GM12878 (cell line): ENCODE measurements around the gene SV2B. TPM values are rescaled to one million over a fixed set of nuclear protein-coding genes. Genes with fewer than 3 reads are reported as not detected.

ENCODE experiments used
- ATAC-seq: fragments of 200-7000 bp; cut with Tn5 transposase; 3 replicates; pipeline ENCODE4 v1.9.1; 2020; ENCODE audit warnings: mild to moderate bottlenecking, moderate library complexity
- BruUV-seq: library from RNA; stranded (reverse); fragments of 400-500 nt; replicated peaks from 2 replicates; lab custom pipeline; 2021; lab: Mats Ljungman, UMichigan
- CTCF ChIA-PET: fragments of 300-600 bp; sonication (Branson Sonifier 250); formaldehyde crosslinking; extraction: SDS; loops from one replicate; lab custom pipeline; 2021; ENCODE audit warnings: inconsistent platforms; lab: Yijun Ruan, JAX
- POLR2A ChIA-PET: fragments of 350-600 bp; formaldehyde crosslinking; extraction: SDS; loops from one replicate; lab custom pipeline; 2021; ENCODE audit warnings: inconsistent platforms; lab: Charles Lee
- RAD21 ChIA-PET: fragments of 300-600 bp; sonication (Branson Sonifier 250); formaldehyde crosslinking; loops from one replicate; lab custom pipeline; 2023; ENCODE audit warnings: antibody characterized with exemption; ENCODE audit not compliant: unreplicated experiment; lab: Charles Lee
- SMC1A ChIA-PET: fragments of 300-600 bp; sonication (Branson Sonifier 250); formaldehyde crosslinking; loops from one replicate; lab custom pipeline; 2023; ENCODE audit not compliant: unreplicated experiment, uncharacterized antibody; lab: Charles Lee
- DNase-seq: peaks from one replicate; pipeline ENCODE4 v3.0.0-alpha.2; 2011; ENCODE audit warnings: low read depth, low spot score
- FAIRE-seq: peaks from 3 replicates; lab custom pipeline; 2011; peaks lifted over from hg19 to GRCh38; lab: Jason Lieb, UNC
- H2AFZ ChIP-seq: 2 replicates; pipeline ENCODE4 v1.6.0; 2011; ENCODE audit warnings: low read depth, low read length, control low read depth; ENCODE audit not compliant: control insufficient read depth
- H3K27ac ChIP-seq: 2 replicates; pipeline ENCODE4 v1.5.1; 2011; ENCODE audit warnings: control low read depth; ENCODE audit not compliant: control insufficient read depth, insufficient read depth
- H3K27me3 ChIP-seq, 2 experiments: replicated peaks in 1 of 2; 2 replicates each; pipeline versions ENCODE4 v1.6.0 to v1.6.1; 2011; ENCODE audit warnings: low read length in 1 of 2; ENCODE audit not compliant: control insufficient read depth in 2 of 2, insufficient read depth in 2 of 2
- H3K36me3 ChIP-seq, 2 experiments: 2 replicates each; pipeline ENCODE4 v1.5.1; 2011; ENCODE audit warnings: low read length in 1 of 2; ENCODE audit not compliant: control insufficient read depth in 2 of 2, insufficient read depth in 2 of 2
- H3K4me1 ChIP-seq: 2 replicates; pipeline ENCODE4 v1.6.1; 2011; ENCODE audit warnings: mild to moderate bottlenecking, low read length, moderate library complexity, mixed read lengths; ENCODE audit not compliant: control insufficient read depth, insufficient read depth
- H3K4me2 ChIP-seq: 2 replicates; pipeline ENCODE4 v1.6.0; 2011; ENCODE audit warnings: control low read depth; ENCODE audit not compliant: control insufficient read depth, insufficient read depth
- H3K4me3 ChIP-seq: fragments of 200-600 bp; sonication (generic); 2 replicates; pipeline ENCODE4 v1.5.1; 2016
- H3K79me2 ChIP-seq: 2 replicates; pipeline ENCODE4 v1.6.0; 2011; ENCODE audit warnings: low read length; ENCODE audit not compliant: control insufficient read depth, insufficient read depth
- H3K9ac ChIP-seq: 2 replicates; pipeline ENCODE4 v1.8.0; 2011; ENCODE audit warnings: low read length, control low read depth, mixed read lengths; ENCODE audit not compliant: control insufficient read depth, insufficient read depth
- H3K9me3 ChIP-seq: replicated peaks from 3 replicates; pipeline ENCODE4 v1.5.1; 2011; ENCODE audit warnings: mild to moderate bottlenecking, low read length; ENCODE audit not compliant: control insufficient read depth, insufficient read depth
- H4K20me1 ChIP-seq: 2 replicates; pipeline ENCODE4 v1.6.0; 2011; ENCODE audit not compliant: control insufficient read depth, insufficient read depth
- EP300 ChIP-seq, 2 experiments: fragments of 150-350 bp in 1 of 2; IDR thresholded peaks; 2 replicates each; pipeline ENCODE4 v1.6.1; 2011 to 2012; ENCODE audit warnings: low read depth in 2 of 2, low read length in 2 of 2, borderline replicate concordance in 1 of 2, improper control_type of control experiment in 1 of 2, inconsistent platforms in 1 of 2; ENCODE audit not compliant: control insufficient read depth in 1 of 2
- MLLT1 ChIP-seq: fragments of 450-650 bp; IDR thresholded peaks from 2 replicates; pipeline ENCODE4 v1.6.1; 2016; ENCODE audit warnings: mild to moderate bottlenecking
- MTA3 ChIP-seq: IDR thresholded peaks from 2 replicates; pipeline ENCODE4 v1.6.1; 2012; ENCODE audit warnings: low read length, inconsistent platforms, borderline replicate concordance
- RAD51 ChIP-seq: fragments of 450-650 bp; IDR thresholded peaks from 2 replicates; pipeline ENCODE4 v1.6.1; 2016; ENCODE audit warnings: moderate library complexity, mild to moderate bottlenecking, inconsistent platforms
- RFX5 ChIP-seq: IDR thresholded peaks from 2 replicates; pipeline ENCODE4 v1.6.1; 2011; ENCODE audit warnings: low read depth, low read length, improper control_type of control experiment
- SUPT20H ChIP-seq: IDR thresholded peaks from 2 replicates; pipeline ENCODE4 v1.6.1; 2011; ENCODE audit warnings: low read depth, mild to moderate bottlenecking, low read length, moderate library complexity, borderline replicate concordance; ENCODE audit not compliant: control insufficient read depth
- TBL1XR1 ChIP-seq: IDR thresholded peaks from 2 replicates; pipeline ENCODE4 v1.6.1; 2012; ENCODE audit warnings: low read depth, low read length, improper control_type of control experiment
- TCF7 ChIP-seq: IDR thresholded peaks from 2 replicates; pipeline ENCODE4 v1.6.1; 2014; ENCODE audit warnings: antibody characterized with exemption, borderline replicate concordance
- YY1 ChIP-seq: IDR thresholded peaks from 2 replicates; pipeline ENCODE4 v1.6.1; 2011; ENCODE audit warnings: low read depth, mild to moderate bottlenecking, low read length
- WGBS: methylation state at CpG from one replicate; pipeline ENCODE4 v1.1.6; 2016; ENCODE audit warnings: low lambda C conversion rate; ENCODE audit not compliant: insufficient replicate concordance, insufficient coverage; ENCODE audit errors: missing lambda C conversion rate; 5-methylcytosine and 5-hydroxymethylcytosine counted together
- in situ Hi-C: fragments of 300-500 bp; cut with MboI; formaldehyde crosslinking; loops from 9 replicates; pipeline ENCODE4 v1.14.3; 2018; ENCODE audit warnings: mixed read lengths
- intact Hi-C: fragments of 100-400 bp; cut with micrococcal nuclease; formaldehyde crosslinking; loops from one replicate; pipeline ENCODE4 v1.14.2; 2022; ENCODE audit not compliant: unreplicated experiment
- polyA plus RNA-seq, 11 experiments: library from polyadenylated mRNA; depleted of rRNA in 4 of 11; unstranded in 6 of 11; stranded (reverse) in 5 of 11; fragments of >200 nt; fragmentation: Nextera tagmentation in 4 of 11; fragmentation: Illumina TruSeq in 1 of 11; extraction: Ambion mirVana in 4 of 11; extraction: Trizol in 1 of 11; gene quantifications; 1 replicate in 1 of 11; 2 replicates in 10 of 11; pipeline versions ENCODE4 v1.2.1 to v1.2.3, GENCODE V29; 2011 to 2016; ENCODE audit warnings: inconsistent platforms in 2 of 11, missing spikeins in 2 of 11, low read depth in 1 of 11
- total RNA-seq, 4 experiments: library from RNA; depleted of rRNA in 3 of 4; stranded (reverse); fragments of >200 nt in 3 of 4; fragmentation: Illumina TruSeq in 1 of 4; extraction: Trizol in 1 of 4; gene quantifications; 2 replicates each; pipeline versions ENCODE4 v1.2.1 to v1.2.3, GENCODE V29; 2013 to 2021
- TF ChIP-seq, protein P1 (sequence below): IDR thresholded peaks from 2 replicates; pipeline ENCODE4 v1.6.1; 2011; ENCODE audit warnings: low read depth, mild to moderate bottlenecking, low read length, moderate library complexity, borderline replicate concordance; ENCODE audit errors: extremely low read depth

SV2B gene
- total and polyA plus RNA-seq, 10 of the 15 experiments (the other 5 are each of a cell fraction or from before 2014, with no cell fraction given) = 0.03 to 1.7 (median 1.3) TPM

GRCh38 chr15:91348752-91349500 is 248.9 kb downstream of the SV2B start:
- SMC1A ChIA-PET = no interaction called here
- Histone ChIP-seq H3K27me3 (no peaks in the 10 kb centered on the region; a peak in 3 of 4 replicates), H3K36me3 (no peaks in the 10 kb centered on the region), H3K9ac (no peak overlapping the region), H2AFZ (no peak overlapping the region), H3K27ac (no peak overlapping the region), H3K4me2 (no peak overlapping the region)
- RAD21 ChIA-PET = no interaction called here
- BruUV-seq = no TSS peak
- FAIRE-seq (no peak), DNase-seq (no peak), ATAC-seq (no peak)
- CTCF ChIA-PET = no interaction called here
- POLR2A ChIA-PET = no interaction called here
- in situ Hi-C loops = no loop called here
- no peak for TF ChIP-seq RAD51
- no peak for TF ChIP-seq MLLT1
- TF ChIP-seq YY1 = no peak
- TF ChIP-seq SUPT20H = no peak
- no peak for TF ChIP-seq MTA3
- TF ChIP-seq EP300 (IDR thresholded peaks at IDR 0.05; ENCODE audit: borderline replicate concordance in 1 of 2, control insufficient read depth in 1 of 2, low read depth in 2 of 2, low read length in 2 of 2) = no peak
- TF ChIP-seq, protein P1, sequence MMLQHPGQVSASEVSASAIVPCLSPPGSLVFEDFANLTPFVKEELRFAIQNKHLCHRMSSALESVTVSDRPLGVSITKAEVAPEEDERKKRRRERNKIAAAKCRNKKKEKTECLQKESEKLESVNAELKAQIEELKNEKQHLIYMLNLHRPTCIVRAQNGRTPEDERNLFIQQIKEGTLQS = no peak
- no peak for TF ChIP-seq RFX5
- TF ChIP-seq TBL1XR1 = no peak
- TF ChIP-seq TCF7 = no peak
- TF ChIP-seq, all 136 proteins: peak for 0
- intact Hi-C loops = no loop called here
- Histone ChIP-seq H3K4me1 (no peaks in the 10 kb centered on the region), H3K4me3 (no peak overlapping the region), H4K20me1 (no peaks in the 10 kb centered on the region), H3K9me3 (no peaks in the 10 kb centered on the region), H3K79me2 (no peaks in the 10 kb centered on the region)
- 0% methylated on average over 3 of the region's 3 CpGs for WGBS

Other genes starting within 250 kb of the SV2B start
Only the 7 nearest of the 8 such genes appear.
- 19.5 and 21.7 TPM in 2 replicates for gene FES, start 215.8 kb upstream of the SV2B start, total RNA-seq (2014; rRNA removed)
- 6.1 and 7.0 TPM in 2 replicates for gene FES, start 215.8 kb upstream of the SV2B start, total RNA-seq (2014; rRNA removed; fragmentation: Illumina TruSeq; extraction: Trizol)
- 17.7 and 23.9 TPM in 2 replicates for gene FES, start 215.8 kb upstream of the SV2B start, total RNA-seq (2021)
- 0.07 and 0.09 TPM in 2 replicates for gene FES, start 215.8 kb upstream of the SV2B start, polyA plus RNA-seq (2011; rRNA removed)
- gene FES, start 215.8 kb upstream of the SV2B start, polyA plus RNA-seq (2014; fragmentation: Illumina TruSeq; extraction: Trizol) = 0.60 and 3.8 TPM in 2 replicates
- gene FES, start 215.8 kb upstream of the SV2B start, polyA plus RNA-seq (2014; fragmentation: Nextera tagmentation; extraction: Ambion mirVana) = 1 to 10 TPM in 1 of 2 experiments, under 1 TPM in 1; 0.56 to 1.0 TPM
- 14.6 and 20.6 TPM in 2 replicates for gene FES, start 215.8 kb upstream of the SV2B start, polyA plus RNA-seq (2014; rRNA removed)
- 10 to 100 TPM; 12.7 to 16.1 TPM for gene FES, start 215.8 kb upstream of the SV2B start, polyA plus RNA-seq (2016; fragmentation: Nextera tagmentation; extraction: Ambion mirVana)
- gene MAN2A2, start 197.0 kb upstream of the SV2B start, total RNA-seq (2014; rRNA removed) = 25.4 and 29.5 TPM in 2 replicates
- 16.6 and 18.0 TPM in 2 replicates for gene MAN2A2, start 197.0 kb upstream of the SV2B start, total RNA-seq (2014; rRNA removed; fragmentation: Illumina TruSeq; extraction: Trizol)
- 62.4 and 79.4 TPM in 2 replicates for gene MAN2A2, start 197.0 kb upstream of the SV2B start, total RNA-seq (2021)
- gene MAN2A2, start 197.0 kb upstream of the SV2B start, polyA plus RNA-seq (2011; rRNA removed) = 19.4 and 38.9 TPM in 2 replicates
- 26.9 and 47.8 TPM in 2 replicates for gene MAN2A2, start 197.0 kb upstream of the SV2B start, polyA plus RNA-seq (2014; fragmentation: Illumina TruSeq; extraction: Trizol)
- 1 to 10 TPM; 4.2 to 4.4 TPM for gene MAN2A2, start 197.0 kb upstream of the SV2B start, polyA plus RNA-seq (2014; fragmentation: Nextera tagmentation; extraction: Ambion mirVana)
- gene MAN2A2, start 197.0 kb upstream of the SV2B start, polyA plus RNA-seq (2014; rRNA removed) = 66.4 and 71.1 TPM in 2 replicates
- 10 to 100 TPM; 13.7 to 16.8 TPM for gene MAN2A2, start 197.0 kb upstream of the SV2B start, polyA plus RNA-seq (2016; fragmentation: Nextera tagmentation; extraction: Ambion mirVana)
- gene HDDC3, start 167.7 kb upstream of the SV2B start, total RNA-seq (2014; rRNA removed) = 25.7 and 27.7 TPM in 2 replicates
- gene HDDC3, start 167.7 kb upstream of the SV2B start, total RNA-seq (2014; rRNA removed; fragmentation: Illumina TruSeq; extraction: Trizol) = 19.9 and 21.0 TPM in 2 replicates
- 20.3 and 24.6 TPM in 2 replicates for gene HDDC3, start 167.7 kb upstream of the SV2B start, total RNA-seq (2021)
- 15.2 and 19.3 TPM in 2 replicates for gene HDDC3, start 167.7 kb upstream of the SV2B start, polyA plus RNA-seq (2011; rRNA removed)
- gene HDDC3, start 167.7 kb upstream of the SV2B start, polyA plus RNA-seq (2014; fragmentation: Illumina TruSeq; extraction: Trizol) = 22.2 and 25.7 TPM in 2 replicates
- 1 to 10 TPM; 5.6 to 9.0 TPM for gene HDDC3, start 167.7 kb upstream of the SV2B start, polyA plus RNA-seq (2014; fragmentation: Nextera tagmentation; extraction: Ambion mirVana)
- 30.4 and 32.2 TPM in 2 replicates for gene HDDC3, start 167.7 kb upstream of the SV2B start, polyA plus RNA-seq (2014; rRNA removed)
- 10 to 100 TPM; 35.9 to 39.5 TPM for gene HDDC3, start 167.7 kb upstream of the SV2B start, polyA plus RNA-seq (2016; fragmentation: Nextera tagmentation; extraction: Ambion mirVana)
- gene UNC45A, start 165.0 kb upstream of the SV2B start, total RNA-seq (2014; rRNA removed) = 31.6 and 40.4 TPM in 2 replicates
- 21.3 TPM in 2 replicates for gene UNC45A, start 165.0 kb upstream of the SV2B start, total RNA-seq (2014; rRNA removed; fragmentation: Illumina TruSeq; extraction: Trizol)
- gene UNC45A, start 165.0 kb upstream of the SV2B start, total RNA-seq (2021) = 56.3 and 58.9 TPM in 2 replicates
- 24.2 and 40.5 TPM in 2 replicates for gene UNC45A, start 165.0 kb upstream of the SV2B start, polyA plus RNA-seq (2011; rRNA removed)
- gene UNC45A, start 165.0 kb upstream of the SV2B start, polyA plus RNA-seq (2014; fragmentation: Illumina TruSeq; extraction: Trizol) = 12.6 and 22.1 TPM in 2 replicates
- 10 to 100 TPM; 10.3 to 19.8 TPM for gene UNC45A, start 165.0 kb upstream of the SV2B start, polyA plus RNA-seq (2014; fragmentation: Nextera tagmentation; extraction: Ambion mirVana)
- gene UNC45A, start 165.0 kb upstream of the SV2B start, polyA plus RNA-seq (2014; rRNA removed) = 44.5 and 48.8 TPM in 2 replicates
- gene UNC45A, start 165.0 kb upstream of the SV2B start, polyA plus RNA-seq (2016; fragmentation: Nextera tagmentation; extraction: Ambion mirVana) = 10 to 100 TPM; 56.6 to 57.8 TPM
- gene RCCD1, start 145.4 kb upstream of the SV2B start, total RNA-seq (2014; rRNA removed) = 19.5 and 19.7 TPM in 2 replicates
- gene RCCD1, start 145.4 kb upstream of the SV2B start, total RNA-seq (2014; rRNA removed; fragmentation: Illumina TruSeq; extraction: Trizol) = 10.0 and 10.6 TPM in 2 replicates
- gene RCCD1, start 145.4 kb upstream of the SV2B start, total RNA-seq (2021) = 23.5 and 25.6 TPM in 2 replicates
- 19.1 and 22.1 TPM in 2 replicates for gene RCCD1, start 145.4 kb upstream of the SV2B start, polyA plus RNA-seq (2011; rRNA removed)
- gene RCCD1, start 145.4 kb upstream of the SV2B start, polyA plus RNA-seq (2014; fragmentation: Illumina TruSeq; extraction: Trizol) = 10.7 and 11.5 TPM in 2 replicates
- 1 to 10 TPM; 5.2 to 8.0 TPM for gene RCCD1, start 145.4 kb upstream of the SV2B start, polyA plus RNA-seq (2014; fragmentation: Nextera tagmentation; extraction: Ambion mirVana)
- 27.3 and 27.4 TPM in 2 replicates for gene RCCD1, start 145.4 kb upstream of the SV2B start, polyA plus RNA-seq (2014; rRNA removed)
- 10 to 100 TPM; 29.5 to 30.4 TPM for gene RCCD1, start 145.4 kb upstream of the SV2B start, polyA plus RNA-seq (2016; fragmentation: Nextera tagmentation; extraction: Ambion mirVana)
- gene PRC1, start 105.7 kb upstream of the SV2B start, total RNA-seq (2014; rRNA removed) = 139 and 158 TPM in 2 replicates
- 150 and 156 TPM in 2 replicates for gene PRC1, start 105.7 kb upstream of the SV2B start, total RNA-seq (2014; rRNA removed; fragmentation: Illumina TruSeq; extraction: Trizol)
- gene PRC1, start 105.7 kb upstream of the SV2B start, total RNA-seq (2021) = 108 and 113 TPM in 2 replicates
- 241 and 262 TPM in 2 replicates for gene PRC1, start 105.7 kb upstream of the SV2B start, polyA plus RNA-seq (2011; rRNA removed)
- 161 and 192 TPM in 2 replicates for gene PRC1, start 105.7 kb upstream of the SV2B start, polyA plus RNA-seq (2014; fragmentation: Illumina TruSeq; extraction: Trizol)
- gene PRC1, start 105.7 kb upstream of the SV2B start, polyA plus RNA-seq (2014; fragmentation: Nextera tagmentation; extraction: Ambion mirVana) = 100 to 1,000 TPM; 100 to 130 TPM
- gene PRC1, start 105.7 kb upstream of the SV2B start, polyA plus RNA-seq (2014; rRNA removed) = 118 and 133 TPM in 2 replicates
- 100 to 1,000 TPM; 109 to 110 TPM for gene PRC1, start 105.7 kb upstream of the SV2B start, polyA plus RNA-seq (2016; fragmentation: Nextera tagmentation; extraction: Ambion mirVana)
- gene VPS33B, start 77.7 kb upstream of the SV2B start, total RNA-seq (2014; rRNA removed) = 10.1 and 11.4 TPM in 2 replicates
- 12.4 and 13.6 TPM in 2 replicates for gene VPS33B, start 77.7 kb upstream of the SV2B start, total RNA-seq (2014; rRNA removed; fragmentation: Illumina TruSeq; extraction: Trizol)
- gene VPS33B, start 77.7 kb upstream of the SV2B start, total RNA-seq (2021) = 19.8 and 20.0 TPM in 2 replicates
- 19.9 and 21.5 TPM in 2 replicates for gene VPS33B, start 77.7 kb upstream of the SV2B start, polyA plus RNA-seq (2011; rRNA removed)
- 11.5 and 12.7 TPM in 2 replicates for gene VPS33B, start 77.7 kb upstream of the SV2B start, polyA plus RNA-seq (2014; fragmentation: Illumina TruSeq; extraction: Trizol)
- gene VPS33B, start 77.7 kb upstream of the SV2B start, polyA plus RNA-seq (2014; fragmentation: Nextera tagmentation; extraction: Ambion mirVana) = 10 to 100 TPM; 11.8 to 18.6 TPM
- gene VPS33B, start 77.7 kb upstream of the SV2B start, polyA plus RNA-seq (2014; rRNA removed) = 12.1 and 14.7 TPM in 2 replicates
- 10 to 100 TPM; 15.7 to 18.3 TPM for gene VPS33B, start 77.7 kb upstream of the SV2B start, polyA plus RNA-seq (2016; fragmentation: Nextera tagmentation; extraction: Ambion mirVana)